Measurements from ENCODE around the gene NAGPA. TPM values are rescaled to one million over a fixed set of nuclear protein-coding genes. Genes with fewer than 3 reads are reported as not detected.

The NAGPA gene
- polyA plus RNA-seq, 1 of the 3 experiments (the other 2 are of a cell fraction), result 16.5 TPM

DNA sequence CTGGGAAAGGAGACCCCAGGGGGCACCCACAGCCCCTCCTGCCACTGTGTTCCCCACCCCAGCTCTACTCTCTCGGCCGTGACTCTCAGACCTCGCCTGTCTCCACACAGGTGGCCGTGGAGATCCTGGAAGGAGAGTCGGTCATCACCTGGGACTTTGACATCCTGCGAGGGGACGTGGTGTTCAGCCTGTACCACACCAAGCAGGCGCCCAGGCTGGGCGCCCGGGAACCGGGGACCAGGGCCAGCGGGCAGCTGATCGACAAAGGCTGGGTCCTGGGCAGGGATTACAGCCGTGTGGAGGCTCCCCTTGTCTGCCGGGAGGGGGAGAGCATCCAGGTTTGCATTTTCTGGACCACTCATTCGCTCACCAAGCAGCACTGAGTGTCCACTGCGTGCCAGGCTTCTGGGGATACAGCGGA, 25.4 kb downstream of the NAGPA start:
- no peaks in the 10 kb centered on the region for H3K79me2 ChIP-seq (ENCODE audit: insufficient read depth)
- H3K4me3 ChIP-seq (ENCODE audit: low read depth in 2 of 2, low read length in 1 of 2), result no peak overlapping the region
- H3K9ac ChIP-seq, result no peak overlapping the region
- ChIA-PET POLR2A (no interaction called here), CTCF (no interaction called here)
- WGBS (ENCODE audit: low lambda C conversion rate), result 26% methylated on average over 9 of the region's 18 CpGs
- no peaks in the 10 kb centered on the region for H3K36me3 ChIP-seq (replicated peaks in 1 of 2; ENCODE audit: control insufficient read depth in 1 of 2, insufficient read depth in 2 of 2, low read length in 1 of 2)
- H4K20me1 ChIP-seq (ENCODE audit: insufficient read depth), result no peaks in the 10 kb centered on the region
- DNase-seq, result no peak
- H2AFZ ChIP-seq (ENCODE audit: low read depth), result no peak overlapping the region
- H3K27ac ChIP-seq (ENCODE audit: low read depth in 2 of 2, low read length in 1 of 2), result no peak overlapping the region
- H3K27me3 ChIP-seq (ENCODE audit: insufficient read depth), result peaks cover 20% of the 10 kb centered on the region; the same call in 1 of the 2 replicates
- no peaks in the 10 kb centered on the region for H3K9me3 ChIP-seq
- TF ChIP-seq EZH2phosphoT487 (IDR thresholded peaks at IDR 0.05; ENCODE audit: borderline replicate concordance, low read depth), result no peak
- TF ChIP-seq SMC3 (IDR thresholded peaks at IDR 0.05; ENCODE audit: low read depth, low read length), result no peak
- no peaks in the 10 kb centered on the region for H3K4me1 ChIP-seq (ENCODE audit: control insufficient read depth in 1 of 2, insufficient read depth in 2 of 2, low read depth in 1 of 2, low read length in 1 of 2)
- no peaks in the 10 kb centered on the region for H3K9me2 ChIP-seq
- no peak overlapping the region for H3K4me2 ChIP-seq
- no peaks in the 10 kb centered on the region for H3F3A ChIP-seq (replicated peaks; ENCODE audit: insufficient read depth)

DNA sequence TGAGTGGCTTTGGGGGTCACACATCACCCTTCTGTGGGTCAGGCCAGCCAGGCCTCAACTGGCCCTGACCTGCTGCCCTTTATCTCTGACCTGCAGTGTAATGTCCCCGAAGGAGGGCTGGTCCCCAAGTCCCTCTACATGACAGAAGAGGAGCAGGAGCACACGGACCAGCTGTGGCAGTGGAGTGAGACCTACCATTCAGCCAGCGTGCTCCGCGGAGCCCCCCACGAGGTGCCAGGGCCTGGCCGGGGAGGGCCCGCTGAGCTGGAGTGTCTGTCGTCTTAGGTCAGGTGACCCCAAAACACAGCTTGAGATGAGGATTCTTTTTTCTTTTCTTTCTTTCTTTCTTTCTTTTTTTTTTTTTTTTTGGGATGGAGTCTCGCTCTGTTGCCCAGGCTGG, 26.5 kb downstream of the NAGPA start:
- 62% methylated on average over 10 of the region's 10 CpGs for WGBS (ENCODE audit: low lambda C conversion rate)
- DNase-seq, result no peak
- no peak overlapping the region for H2AFZ ChIP-seq (ENCODE audit: low read depth)
- ChIA-PET POLR2A (interaction anchor here (0.6 kb wide), 1 partner anchor 20 kb away, joined by 3 read pairs; no protein-coding TSS in a partner anchor), CTCF (no interaction called here)
- no peaks in the 10 kb centered on the region for H4K20me1 ChIP-seq (ENCODE audit: insufficient read depth)
- no peaks in the 10 kb centered on the region for H3K9me3 ChIP-seq
- H3K27ac ChIP-seq (ENCODE audit: low read depth in 2 of 2, low read length in 1 of 2), result no peak overlapping the region
- H3K36me3 ChIP-seq (replicated peaks in 1 of 2; ENCODE audit: control insufficient read depth in 1 of 2, insufficient read depth in 2 of 2, low read length in 1 of 2), result no peaks in the 10 kb centered on the region
- H3K4me2 ChIP-seq, result no peak overlapping the region
- no peak overlapping the region for H3K9ac ChIP-seq
- no peaks in the 10 kb centered on the region for H3K4me1 ChIP-seq (ENCODE audit: control insufficient read depth in 1 of 2, insufficient read depth in 2 of 2, low read depth in 1 of 2, low read length in 1 of 2)
- no peaks in the 10 kb centered on the region for H3K79me2 ChIP-seq (ENCODE audit: insufficient read depth)
- H3F3A ChIP-seq (replicated peaks; ENCODE audit: insufficient read depth), result no peaks in the 10 kb centered on the region
- peaks cover 20% of the 10 kb centered on the region; the same call in 1 of the 2 replicates for H3K27me3 ChIP-seq (ENCODE audit: insufficient read depth)
- no peaks in the 10 kb centered on the region for H3K9me2 ChIP-seq
- no peak overlapping the region for H3K4me3 ChIP-seq (ENCODE audit: low read depth in 2 of 2, low read length in 1 of 2)
- TF ChIP-seq, protein P1, sequence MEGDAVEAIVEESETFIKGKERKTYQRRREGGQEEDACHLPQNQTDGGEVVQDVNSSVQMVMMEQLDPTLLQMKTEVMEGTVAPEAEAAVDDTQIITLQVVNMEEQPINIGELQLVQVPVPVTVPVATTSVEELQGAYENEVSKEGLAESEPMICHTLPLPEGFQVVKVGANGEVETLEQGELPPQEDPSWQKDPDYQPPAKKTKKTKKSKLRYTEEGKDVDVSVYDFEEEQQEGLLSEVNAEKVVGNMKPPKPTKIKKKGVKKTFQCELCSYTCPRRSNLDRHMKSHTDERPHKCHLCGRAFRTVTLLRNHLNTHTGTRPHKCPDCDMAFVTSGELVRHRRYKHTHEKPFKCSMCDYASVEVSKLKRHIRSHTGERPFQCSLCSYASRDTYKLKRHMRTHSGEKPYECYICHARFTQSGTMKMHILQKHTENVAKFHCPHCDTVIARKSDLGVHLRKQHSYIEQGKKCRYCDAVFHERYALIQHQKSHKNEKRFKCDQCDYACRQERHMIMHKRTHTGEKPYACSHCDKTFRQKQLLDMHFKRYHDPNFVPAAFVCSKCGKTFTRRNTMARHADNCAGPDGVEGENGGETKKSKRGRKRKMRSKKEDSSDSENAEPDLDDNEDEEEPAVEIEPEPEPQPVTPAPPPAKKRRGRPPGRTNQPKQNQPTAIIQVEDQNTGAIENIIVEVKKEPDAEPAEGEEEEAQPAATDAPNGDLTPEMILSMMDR (IDR thresholded peaks at IDR 0.05), result no peak
- TF ChIP-seq ZBTB33 (IDR thresholded peaks at IDR 0.05; ENCODE audit: borderline replicate concordance, low read depth) (no peak), MEF2A (IDR thresholded peaks at IDR 0.05; ENCODE audit: borderline replicate concordance, low read depth) (no peak), FOSL2 (IDR thresholded peaks at IDR 0.05; ENCODE audit: borderline replicate concordance, low read depth) (no peak), TCF12 (IDR thresholded peaks at IDR 0.05) (no peak), SMC3 (IDR thresholded peaks at IDR 0.05; ENCODE audit: low read depth, low read length) (no peak), EP300 (IDR thresholded peaks at IDR 0.05; ENCODE audit: borderline replicate concordance in 1 of 2, low read depth in 1 of 2, low read length in 1 of 2) (no peak), GATA2 (CRISPR knock-in tag; IDR thresholded peaks at IDR 0.05) (no peak), GABPA (IDR thresholded peaks at IDR 0.05; ENCODE audit: low read depth) (no peak), RCOR1 (IDR thresholded peaks at IDR 0.05; ENCODE audit: low read length) (no peak), SIN3A (IDR thresholded peaks at IDR 0.05; ENCODE audit: borderline replicate concordance, low read depth, low read length) (no peak), FOXM1 (IDR thresholded peaks at IDR 0.05; ENCODE audit: low read depth) (no peak), POLR2AphosphoS5 (IDR thresholded peaks at IDR 0.05; ENCODE audit: low read depth, low read length) (no peak), PBX3 (IDR thresholded peaks at IDR 0.05) (no peak)
- TF ChIP-seq, protein P2, sequence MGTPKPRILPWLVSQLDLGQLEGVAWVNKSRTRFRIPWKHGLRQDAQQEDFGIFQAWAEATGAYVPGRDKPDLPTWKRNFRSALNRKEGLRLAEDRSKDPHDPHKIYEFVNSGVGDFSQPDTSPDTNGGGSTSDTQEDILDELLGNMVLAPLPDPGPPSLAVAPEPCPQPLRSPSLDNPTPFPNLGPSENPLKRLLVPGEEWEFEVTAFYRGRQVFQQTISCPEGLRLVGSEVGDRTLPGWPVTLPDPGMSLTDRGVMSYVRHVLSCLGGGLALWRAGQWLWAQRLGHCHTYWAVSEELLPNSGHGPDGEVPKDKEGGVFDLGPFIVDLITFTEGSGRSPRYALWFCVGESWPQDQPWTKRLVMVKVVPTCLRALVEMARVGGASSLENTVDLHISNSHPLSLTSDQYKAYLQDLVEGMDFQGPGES (IDR thresholded peaks at IDR 0.05; ENCODE audit: low read depth, low read length), result no peak
- TF ChIP-seq, protein P3, sequence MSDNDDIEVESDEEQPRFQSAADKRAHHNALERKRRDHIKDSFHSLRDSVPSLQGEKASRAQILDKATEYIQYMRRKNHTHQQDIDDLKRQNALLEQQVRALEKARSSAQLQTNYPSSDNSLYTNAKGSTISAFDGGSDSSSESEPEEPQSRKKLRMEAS (IDR thresholded peaks at IDR 0.05; ENCODE audit: low read depth), result no peak
- TF ChIP-seq, protein P4, sequence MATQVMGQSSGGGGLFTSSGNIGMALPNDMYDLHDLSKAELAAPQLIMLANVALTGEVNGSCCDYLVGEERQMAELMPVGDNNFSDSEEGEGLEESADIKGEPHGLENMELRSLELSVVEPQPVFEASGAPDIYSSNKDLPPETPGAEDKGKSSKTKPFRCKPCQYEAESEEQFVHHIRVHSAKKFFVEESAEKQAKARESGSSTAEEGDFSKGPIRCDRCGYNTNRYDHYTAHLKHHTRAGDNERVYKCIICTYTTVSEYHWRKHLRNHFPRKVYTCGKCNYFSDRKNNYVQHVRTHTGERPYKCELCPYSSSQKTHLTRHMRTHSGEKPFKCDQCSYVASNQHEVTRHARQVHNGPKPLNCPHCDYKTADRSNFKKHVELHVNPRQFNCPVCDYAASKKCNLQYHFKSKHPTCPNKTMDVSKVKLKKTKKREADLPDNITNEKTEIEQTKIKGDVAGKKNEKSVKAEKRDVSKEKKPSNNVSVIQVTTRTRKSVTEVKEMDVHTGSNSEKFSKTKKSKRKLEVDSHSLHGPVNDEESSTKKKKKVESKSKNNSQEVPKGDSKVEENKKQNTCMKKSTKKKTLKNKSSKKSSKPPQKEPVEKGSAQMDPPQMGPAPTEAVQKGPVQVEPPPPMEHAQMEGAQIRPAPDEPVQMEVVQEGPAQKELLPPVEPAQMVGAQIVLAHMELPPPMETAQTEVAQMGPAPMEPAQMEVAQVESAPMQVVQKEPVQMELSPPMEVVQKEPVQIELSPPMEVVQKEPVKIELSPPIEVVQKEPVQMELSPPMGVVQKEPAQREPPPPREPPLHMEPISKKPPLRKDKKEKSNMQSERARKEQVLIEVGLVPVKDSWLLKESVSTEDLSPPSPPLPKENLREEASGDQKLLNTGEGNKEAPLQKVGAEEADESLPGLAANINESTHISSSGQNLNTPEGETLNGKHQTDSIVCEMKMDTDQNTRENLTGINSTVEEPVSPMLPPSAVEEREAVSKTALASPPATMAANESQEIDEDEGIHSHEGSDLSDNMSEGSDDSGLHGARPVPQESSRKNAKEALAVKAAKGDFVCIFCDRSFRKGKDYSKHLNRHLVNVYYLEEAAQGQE (IDR thresholded peaks at IDR 0.05; ENCODE audit: low read depth, low read length), result no peak

Measured in SK-N-SH (cell line).